ENCODE measurements around the gene AGPAT2.
"Not testable (repeated sequence)": the region's sequence is repeated elsewhere in the genome, so short reads cannot be mapped to it uniquely, and the experiment has no call there.

AGPAT2 gene

DNA sequence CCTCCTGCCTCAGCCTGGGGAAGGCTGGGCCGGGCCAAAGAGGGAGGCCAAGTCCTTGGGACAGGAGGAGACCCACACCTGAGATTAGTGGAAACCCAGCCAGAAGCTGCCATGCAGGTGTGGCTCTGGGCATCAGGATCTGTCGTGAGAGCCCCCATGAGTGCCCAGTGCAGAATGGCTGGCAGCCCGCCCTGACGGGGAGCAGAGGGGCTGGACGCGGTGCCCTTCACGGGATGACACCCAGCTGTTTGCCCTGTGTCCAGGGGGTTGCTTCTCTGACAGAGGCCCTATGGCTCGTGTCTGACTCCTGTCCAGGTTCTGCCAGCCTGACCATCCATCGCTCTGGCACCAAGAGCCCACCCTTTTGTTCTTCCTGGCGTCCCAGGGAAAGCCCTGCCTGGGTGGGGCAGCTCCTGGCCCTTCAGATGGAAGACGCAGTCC is 33.7 kb upstream of the AGPAT2 start:
- no peak for DNase-seq

DNA sequence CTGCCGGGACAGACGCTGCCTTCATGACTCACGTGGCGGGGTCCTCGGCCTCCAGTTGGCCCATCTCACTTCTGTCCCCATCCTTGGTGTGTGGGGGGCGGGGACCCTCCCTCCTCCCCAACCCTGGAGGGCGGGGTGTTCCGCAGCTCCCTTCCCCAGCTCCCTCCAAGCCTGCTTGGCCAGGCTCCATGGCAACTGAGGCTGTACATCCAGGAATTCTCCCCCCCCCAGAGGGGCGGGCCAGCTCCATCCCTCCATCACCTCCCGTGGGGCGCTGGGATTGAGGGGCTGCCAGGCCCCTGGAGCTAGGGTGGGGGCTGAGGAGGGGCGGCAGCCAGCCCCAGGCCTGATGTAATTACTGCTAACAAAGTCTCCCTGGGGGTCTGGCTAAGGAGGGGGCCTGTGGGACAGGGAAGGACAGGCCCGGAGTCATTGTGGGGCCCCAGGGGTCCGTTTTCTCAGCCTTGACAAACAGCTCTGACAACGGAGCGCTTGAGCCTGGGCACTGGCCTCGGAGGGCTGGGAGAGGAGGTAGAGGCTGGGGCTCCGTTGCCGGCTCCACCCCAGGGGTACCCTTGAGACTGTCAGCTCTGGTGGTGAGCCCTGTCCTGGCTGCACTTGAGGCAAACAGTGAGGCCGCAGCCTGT is 33.1 kb upstream of the AGPAT2 start:
- DNase-seq, result peak in 9 of 56 donors; percentile 7 to 33 (median 23)

DNA sequence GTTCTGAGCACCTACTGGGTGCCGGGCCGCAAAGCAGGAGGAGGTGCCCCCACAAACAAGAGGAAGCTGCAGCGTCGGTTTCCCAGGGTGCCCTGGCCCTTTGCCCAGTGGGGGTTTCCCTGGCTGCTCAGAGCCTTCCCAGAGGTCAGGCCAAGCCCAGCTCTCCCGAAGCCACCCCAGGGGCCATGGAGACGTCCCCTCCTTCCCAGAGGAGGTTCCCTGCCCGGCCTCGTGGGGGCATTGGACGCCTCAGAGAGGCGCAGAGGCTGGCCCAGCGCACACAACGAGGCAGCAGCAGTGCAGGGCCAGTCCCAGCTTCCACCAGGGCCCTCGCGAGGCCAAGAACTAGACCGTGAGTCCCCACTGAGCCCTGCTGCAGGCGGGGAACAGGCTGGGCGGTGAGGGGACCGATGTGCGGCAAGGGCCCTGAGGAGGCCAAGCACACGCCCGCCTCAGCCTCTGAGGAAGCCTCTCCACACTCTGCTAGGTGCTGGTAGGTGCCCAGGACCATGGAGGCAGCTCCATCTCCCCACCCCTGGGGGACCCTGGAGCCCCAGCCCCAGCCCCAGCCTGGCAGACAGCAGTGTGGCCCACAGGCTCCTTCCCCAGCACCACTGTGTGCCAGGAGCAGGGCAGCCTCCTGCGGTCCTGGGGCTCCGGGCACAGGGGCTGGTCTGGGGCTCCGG is 32.1 kb upstream of the AGPAT2 start:
- DNase-seq, result no peak

DNA sequence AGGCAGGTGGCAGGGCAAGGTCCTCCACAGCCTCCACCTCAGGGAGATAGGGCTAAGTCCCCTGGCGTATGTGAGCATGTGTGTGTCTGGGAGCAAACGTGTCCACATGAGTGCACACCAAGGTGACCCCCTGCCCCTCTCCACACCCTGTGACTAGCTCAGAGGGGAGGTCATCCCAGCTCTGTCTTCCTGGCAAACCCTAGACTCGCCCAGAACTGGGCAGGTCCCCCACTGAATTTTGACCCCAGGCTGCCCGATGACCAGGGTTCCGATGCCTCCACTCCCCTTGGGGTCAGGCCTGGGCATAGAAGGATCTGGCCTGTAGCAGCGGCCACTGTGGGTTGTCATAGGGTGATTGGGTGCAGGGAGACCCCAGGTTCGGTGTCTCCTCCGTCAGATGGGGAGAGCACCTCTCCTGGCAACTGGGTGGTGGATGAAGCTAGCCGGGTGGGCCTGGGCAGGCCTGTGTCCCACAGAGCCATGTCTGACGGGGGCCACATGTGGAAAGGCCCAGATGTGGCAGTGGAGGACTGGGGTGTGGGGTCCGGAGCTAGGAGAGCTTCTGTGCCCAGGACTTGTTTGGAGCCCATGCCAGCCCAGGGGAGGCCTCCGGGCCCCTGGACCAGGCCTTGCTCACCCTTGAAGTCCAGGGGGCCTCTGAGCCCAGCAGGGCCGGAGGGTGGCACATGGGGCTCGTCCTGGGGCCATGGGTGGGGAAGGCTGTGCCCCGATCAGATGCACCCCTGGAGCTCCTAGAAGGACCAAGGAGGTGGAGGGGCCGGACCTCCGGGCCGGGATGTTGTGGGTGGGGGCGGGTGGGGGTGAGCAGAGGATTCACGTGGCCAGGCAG is 31.3 kb upstream of the AGPAT2 start:
- no peak for DNase-seq

DNA sequence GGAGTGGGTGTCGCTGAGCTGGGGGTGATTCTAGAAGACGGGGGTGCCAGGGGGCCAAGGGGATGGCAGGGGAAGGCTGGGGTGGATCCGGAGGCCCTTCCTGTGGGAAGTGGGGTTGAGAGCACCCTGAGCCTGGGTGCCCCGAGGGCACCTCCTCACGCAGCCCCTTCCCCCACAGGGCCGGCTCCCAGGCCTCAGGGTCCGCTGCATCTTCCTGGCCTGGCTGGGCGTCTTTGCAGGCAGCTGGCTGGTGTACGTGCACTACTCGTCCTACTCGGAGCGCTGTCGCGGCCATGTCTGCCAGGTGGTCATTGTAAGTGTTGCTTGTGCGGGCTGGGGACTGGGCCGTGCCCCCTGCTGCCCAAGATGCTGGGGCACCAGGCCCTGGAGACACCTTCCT is 30.1 kb upstream of the AGPAT2 start:
- DNase-seq, result no peak

DNA sequence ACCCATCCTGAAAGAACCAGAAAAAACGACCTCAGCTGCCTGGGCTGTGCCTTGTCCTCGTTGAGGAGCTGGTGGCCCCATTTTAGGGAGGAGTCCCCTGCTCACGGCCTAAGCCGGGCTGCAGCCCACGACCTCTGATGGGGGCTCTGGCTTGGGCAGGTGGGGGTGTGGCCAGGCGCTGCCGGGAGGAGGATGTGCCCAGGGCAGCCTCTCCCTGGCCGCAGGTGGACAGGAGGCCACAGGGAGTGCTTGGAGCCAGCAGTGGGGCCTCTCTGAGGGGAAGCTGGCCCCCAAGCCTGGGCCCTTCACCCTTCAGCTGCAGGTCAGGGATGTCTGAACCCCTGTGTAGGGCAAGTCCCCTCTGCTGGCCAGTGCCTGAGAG is 27.6 kb upstream of the AGPAT2 start:
- no peak for DNase-seq

DNA sequence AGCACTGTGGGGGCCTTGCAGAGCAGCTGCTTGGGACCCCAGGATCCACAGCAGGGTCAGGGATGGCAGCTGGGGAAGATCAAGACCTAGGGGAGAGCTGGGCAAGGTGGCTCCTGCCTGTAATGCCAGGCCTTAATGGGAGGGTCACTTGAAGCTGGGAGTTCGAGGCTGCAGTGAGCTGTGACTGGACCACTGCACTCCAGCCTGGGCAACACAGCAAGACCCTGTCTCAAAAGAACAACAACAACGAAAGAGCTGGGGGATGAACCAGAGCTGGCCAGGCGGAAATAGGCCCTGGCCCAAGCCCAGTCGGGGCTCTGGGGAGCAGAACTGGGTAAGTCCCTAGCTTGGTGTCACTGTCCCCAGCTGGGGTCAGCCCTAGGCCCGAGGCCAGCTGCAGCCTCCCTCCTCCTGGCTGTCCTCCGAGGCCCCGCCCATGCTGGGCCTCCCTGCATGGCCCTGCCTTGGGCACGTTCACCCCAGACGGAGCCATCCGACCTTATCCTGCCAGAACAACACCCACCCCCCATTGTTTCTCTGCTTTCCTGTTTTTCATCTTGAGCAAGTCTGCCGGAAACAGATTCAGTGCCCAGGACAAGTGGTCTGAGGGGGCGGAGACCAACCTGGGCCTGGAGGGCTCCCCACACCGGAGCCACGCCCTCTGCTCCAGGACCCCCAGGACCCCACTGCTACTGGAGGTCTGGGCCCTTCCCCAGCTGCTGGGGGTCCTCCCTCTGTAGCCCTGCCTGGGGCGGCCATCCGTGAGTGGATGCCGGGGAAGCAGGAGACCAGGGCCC is 27.0 kb upstream of the AGPAT2 start:
- no peak for DNase-seq

DNA sequence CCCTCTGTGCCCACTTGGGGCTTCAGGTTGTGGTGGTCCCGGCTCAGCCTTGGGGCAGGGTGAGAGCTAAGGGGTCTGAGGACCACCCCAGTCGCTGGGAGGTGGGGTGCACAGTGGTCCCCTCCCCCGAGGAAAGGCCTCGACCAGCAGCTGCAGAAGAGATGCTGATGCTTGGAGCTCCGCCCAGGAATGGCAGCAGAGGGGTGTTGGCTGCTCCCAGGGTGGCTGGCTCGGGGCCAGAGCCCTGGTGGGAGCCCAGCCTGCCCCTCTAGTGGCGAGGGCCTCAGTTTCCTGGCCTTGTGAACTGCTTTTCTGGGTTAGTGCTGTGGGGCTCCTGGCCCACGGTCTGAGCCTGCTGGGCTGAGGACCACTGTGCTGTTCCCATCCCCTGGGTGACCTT is 26.3 kb upstream of the AGPAT2 start:
- peak in 3 of 56 donors; percentile 7 to 34 (median 10) for DNase-seq

DNA sequence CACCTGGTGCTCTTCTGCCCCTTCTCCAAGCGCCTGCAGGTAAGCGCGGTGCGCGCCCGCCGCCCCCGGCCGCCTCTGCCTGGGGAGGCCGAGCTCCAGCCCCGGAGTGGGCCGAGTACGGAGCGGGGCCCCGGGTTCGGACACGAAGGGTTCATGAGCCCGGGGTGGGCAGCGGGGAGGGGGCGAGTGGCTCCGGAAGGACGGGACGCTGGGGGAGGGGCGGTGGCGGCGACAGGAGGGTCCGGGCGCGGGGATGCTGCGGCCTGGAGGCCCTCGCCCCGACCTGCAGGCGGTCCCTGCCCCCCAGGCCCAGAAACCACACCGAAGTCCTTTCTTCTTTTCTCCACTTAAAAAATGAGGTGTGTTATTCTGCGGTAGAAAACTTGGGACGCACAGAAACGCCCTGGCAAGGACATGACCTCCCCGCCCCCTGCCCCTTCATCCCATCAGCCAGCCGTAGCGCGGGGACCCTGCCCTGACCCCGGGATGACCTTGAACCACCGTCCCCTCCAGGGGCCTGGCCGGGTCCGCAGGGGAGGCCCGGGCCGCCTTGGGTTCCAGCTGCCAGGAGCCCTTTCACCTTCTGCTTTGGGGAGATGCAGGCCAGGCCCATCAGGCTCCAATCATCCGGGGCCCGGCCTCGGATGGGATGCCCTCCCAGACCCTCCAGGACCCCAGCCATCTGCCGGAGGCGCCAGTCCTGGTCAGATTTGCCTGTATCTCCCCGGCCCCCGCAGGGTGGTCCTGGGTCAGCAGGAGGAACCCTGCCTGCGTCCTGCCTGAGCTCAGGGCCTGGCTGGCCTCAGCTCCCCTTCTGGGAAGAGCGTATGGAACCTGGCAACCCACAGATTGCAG is 25.7 kb upstream of the AGPAT2 start:
- DNase-seq, result no peak

DNA sequence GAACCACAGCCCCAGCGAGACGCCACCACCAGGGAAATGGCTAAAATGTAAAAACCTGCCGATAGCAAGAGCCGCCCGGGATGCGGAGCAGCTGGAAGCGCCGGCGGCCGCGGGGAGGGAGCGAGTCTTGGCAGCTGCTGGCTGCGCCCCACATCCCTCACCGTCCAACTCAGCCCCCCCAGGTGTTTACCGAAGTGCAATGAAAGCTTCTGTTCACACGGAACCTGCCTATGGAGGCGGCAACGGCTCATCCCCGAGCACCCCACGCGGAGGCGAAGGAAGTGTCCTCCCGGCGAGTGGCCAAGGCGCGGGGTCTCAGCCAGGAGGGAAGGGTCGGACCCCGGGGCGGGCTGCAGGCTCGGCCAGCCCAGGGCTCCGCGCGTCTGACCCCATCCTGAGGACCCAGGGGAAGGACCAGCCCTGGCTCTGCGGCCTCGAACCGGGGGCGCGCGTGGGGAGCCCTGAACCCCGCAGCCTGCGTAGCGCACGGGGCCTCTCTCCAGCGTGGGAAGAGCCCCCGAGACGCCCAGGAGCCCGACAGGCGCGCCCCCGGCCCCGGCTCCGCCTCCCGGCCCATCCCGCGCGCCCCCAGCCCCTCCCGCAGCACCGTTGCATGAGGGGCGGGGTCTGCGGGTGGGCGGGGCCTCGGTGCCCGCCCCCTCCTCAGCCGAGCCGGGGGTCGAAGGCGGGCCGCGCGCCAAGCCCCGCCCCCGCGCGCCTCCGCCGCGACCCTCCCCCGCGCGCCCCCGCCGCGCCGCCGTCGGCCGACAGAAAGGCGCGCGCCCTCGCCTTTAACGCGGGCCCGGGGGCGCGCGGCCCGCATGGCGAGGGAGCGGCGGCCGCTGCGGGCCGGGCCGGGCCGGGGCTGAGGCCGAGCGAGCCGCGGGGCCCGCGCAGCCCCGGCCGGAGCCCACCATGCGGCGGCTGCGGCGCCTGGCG is 24.8 kb upstream of the AGPAT2 start, which contains the start of gene DIPK1B:
Gene DIPK1B (plus strand): TSS at position 822 of the 939 bp plus-strand sequence. CDS start 94 bp downstream, at position 916.
- peak in 6 of 56 donors; percentile 13 to 56 (median 37) for DNase-seq

DNA sequence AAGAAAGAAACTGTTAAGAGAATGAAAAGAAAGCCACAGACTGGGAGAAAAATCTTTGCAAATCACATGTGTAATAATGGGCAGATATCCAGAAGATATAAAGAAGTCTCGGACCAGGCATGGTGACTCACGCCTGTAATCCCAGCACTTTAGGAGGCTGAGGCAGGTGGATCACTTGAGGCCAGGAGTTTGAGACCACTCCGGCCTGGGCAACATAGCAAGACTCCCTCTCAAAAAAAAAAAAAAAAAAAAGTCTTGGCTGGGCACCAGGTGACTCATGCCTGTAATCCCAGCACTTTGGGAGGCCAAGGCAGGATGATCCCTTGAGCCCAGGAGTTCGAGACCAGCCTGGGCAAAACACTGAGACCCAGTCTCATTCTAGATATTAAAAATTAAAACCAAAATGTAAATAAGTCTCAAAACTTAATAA is 24.0 kb upstream of the AGPAT2 start:
- DNase-seq, result not testable (repeated sequence)

DNA sequence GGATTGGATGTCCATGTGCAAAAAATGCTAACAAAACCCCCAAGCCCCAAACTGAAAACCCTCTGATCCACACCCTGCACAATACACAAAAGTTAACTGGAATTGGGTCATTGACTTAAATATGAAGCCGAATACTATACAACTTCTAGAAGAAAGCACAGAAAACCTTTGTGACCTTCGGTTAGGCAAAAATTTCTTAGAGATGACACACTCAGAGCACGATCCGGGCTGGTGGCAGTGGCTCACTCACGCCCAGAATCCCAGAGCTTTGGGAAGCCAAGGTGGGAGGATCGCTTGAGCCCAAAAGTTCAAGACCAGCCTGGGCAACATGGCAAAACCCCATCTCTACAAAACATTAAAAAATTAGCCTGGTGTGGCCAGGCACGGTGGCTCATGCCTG is 23.3 kb upstream of the AGPAT2 start:
- DNase-seq, result no peak

DNA sequence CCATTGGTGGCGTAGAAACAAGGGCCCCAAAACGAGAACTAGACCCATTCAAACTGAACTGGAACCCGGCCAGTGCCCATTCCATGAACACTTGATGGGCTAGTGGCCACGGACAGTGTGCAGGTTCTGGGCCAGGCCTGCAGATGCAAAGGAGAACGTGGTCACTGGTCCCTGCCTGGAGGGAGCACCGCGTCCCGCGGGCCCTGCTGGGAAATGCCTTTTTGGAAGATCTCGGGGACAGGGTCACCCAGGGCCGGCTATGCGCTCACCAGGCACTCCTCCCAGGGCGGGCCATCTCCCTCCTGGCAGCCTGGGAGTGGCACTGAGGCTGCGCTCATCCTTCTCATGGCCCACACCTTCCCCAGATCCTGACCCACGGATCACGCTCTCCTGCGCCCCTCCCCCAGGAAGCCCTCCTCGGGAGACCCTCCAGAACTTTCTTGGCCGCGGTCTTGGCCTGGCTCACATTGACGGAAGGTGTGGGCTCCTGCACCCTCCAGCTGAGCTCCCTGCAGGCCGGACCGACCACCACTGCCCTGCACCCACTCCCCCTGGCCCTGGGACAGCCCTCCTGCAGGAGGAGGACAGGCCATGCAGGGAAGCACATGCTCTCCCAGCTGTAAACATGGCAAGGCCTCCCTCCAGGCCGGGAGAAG is 22.3 kb upstream of the AGPAT2 start:
- DNase-seq, result no peak

DNA sequence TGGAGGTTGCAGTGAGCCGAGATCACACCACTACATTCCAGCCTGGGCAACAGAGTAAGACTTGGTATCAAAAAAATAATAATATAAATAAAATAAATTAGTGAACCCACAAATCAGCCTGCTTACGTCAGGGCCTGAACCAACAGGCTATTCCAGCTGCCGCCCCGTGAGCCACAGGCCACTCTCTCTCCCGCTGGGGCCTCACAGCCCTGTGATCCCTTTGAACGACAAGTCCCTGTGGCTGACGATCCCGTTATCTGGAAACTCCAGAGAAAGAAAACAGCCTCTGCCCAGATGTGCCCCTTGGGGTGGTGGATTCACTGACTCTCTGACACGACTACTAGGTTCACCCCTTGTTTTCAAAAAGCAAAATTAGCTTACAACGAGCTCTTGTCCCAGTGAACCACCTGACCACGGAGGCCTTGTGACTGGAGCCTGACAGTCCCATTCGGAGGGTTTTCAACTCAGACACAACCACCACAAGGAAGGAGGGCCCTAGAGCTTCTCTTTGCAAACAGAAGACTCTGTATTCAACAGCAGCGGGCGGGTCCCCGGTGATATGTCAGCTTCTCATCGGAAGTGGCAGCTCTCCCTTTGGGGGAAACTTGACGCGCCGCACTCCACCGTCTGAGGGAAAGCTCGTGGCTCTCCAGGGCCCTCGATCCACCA is 20.7 kb upstream of the AGPAT2 start:
- no peak for DNase-seq

DNA sequence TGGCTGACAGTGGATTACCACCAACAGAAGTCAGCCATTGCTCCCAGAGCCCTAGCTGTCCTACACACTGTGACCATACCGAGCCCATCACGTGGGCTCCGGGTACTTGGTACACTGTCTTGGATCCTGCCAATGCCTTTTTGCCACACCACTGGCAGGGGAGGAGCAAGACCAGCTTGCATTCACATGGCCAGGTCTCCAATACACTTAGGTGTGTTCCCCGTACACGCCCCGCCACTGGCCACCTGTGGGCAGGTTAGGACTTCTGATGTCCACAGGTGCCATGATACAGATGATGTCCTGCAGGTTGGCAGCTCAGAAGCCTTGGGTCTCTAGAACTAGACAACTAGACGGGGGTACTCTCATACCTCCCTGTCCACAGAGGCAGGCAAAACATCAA is 19.8 kb upstream of the AGPAT2 start:
- DNase-seq, result no peak

DNA sequence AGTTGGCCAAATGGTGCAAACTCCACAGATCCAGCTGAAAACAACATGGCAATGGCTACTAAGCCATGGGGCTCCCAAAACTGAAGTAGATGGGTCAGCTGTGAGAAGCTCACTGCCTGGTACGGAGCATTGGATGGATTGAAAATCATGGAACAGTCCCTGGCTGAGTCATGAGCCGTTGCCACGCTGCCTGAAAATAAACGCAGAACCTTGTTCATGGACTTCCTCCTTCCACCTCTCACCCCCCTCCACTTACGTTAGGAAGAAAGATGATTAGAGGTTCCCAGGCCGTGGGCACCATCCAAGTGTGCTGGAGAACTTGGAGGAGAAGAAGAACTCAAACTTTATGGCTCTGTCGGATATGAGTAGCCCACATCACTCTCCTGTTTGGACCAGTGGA is 18.3 kb upstream of the AGPAT2 start:
- no peak for DNase-seq

DNA sequence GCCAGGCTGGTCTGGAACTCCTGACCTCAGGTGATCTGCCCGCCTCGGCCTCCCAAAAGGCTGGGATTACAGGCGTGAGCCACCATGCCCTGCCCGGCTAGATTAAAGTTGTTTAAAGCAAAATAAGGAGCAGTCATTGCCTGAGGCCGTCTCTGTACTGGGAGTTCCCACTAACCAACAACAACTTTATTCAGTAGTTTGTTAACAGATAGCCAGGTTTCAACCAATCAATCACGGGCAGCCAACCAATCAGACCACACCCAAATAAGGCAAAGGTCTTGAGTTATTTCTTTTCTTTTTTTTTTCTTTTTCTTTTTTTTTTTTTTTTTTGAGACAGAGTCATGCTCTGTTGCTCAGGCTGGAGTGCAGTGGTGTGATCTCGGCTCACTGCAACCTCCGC is 17.5 kb upstream of the AGPAT2 start:
- DNase-seq, result not testable (repeated sequence)

DNA sequence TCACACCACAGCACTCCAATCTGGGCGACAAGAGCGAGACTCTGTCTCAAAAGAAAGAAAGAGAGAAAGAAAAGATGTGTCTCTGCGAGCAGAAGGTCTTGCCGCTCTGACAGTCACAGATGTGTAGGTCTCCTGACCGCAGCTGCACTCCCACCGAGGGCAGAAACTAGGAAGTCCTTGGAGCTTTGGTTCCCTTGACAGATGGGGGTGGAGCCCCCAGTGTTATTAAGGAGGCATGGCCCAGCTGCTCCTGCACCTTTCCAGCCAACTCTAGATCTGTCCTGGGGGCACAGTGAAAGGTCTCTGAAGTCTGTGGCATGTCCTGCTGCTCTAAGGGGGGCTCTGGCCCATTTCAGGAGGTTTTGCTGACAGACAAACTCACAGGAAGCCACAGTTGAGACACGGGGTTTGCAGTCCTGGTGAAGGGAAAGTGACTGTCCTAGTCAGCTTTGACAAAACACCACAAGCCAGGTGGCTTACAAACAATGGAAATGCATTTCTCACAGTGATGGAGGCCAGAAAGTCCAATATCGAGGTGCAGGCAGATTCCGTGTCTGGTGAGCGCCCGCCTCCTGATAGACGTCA is 16.1 kb upstream of the AGPAT2 start:
- no peak for DNase-seq
